Breast epithelium (tissue), 3 donors: ENCODE data around the gene DAB1.

Experiments used
- POLR2AphosphoS5 ChIP-seq, 3 donors: sonication (generic); formaldehyde crosslinking; IDR thresholded peaks; one replicate each; pipeline ENCODE4 v1.6.1; 2017; ENCODE audit warnings: antibody characterized with exemption in 3 of 3
- TF ChIP-seq, protein P1 (sequence below), 3 donors: fragments of 450-650 bp; IDR thresholded peaks; one replicate each; pipeline ENCODE4 v1.5.1; 2016 to 2017; ENCODE audit warnings: antibody characterized with exemption in 3 of 3, mild to moderate bottlenecking in 3 of 3, moderate library complexity in 3 of 3

DNA sequence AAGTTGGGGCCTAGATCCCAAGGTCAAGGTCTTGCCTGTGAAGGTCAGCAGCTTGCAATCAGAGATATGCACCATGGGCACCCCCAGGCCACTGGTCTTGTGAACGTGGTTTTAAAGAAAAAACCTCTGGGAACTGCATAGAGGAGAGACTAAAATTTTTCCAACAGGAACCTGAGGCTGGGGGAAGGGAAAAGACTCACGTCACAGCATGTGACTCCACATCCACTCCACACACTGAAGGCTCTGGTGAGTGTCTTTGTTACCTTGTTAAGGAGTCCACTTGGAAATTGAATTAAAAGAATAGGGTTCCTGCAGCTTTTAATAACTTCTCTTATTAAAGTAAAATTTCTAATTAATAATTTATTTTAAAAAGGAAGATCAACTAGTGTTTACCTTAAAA, 224.9 kb downstream of the DAB1 start:
- TF ChIP-seq, protein P1, sequence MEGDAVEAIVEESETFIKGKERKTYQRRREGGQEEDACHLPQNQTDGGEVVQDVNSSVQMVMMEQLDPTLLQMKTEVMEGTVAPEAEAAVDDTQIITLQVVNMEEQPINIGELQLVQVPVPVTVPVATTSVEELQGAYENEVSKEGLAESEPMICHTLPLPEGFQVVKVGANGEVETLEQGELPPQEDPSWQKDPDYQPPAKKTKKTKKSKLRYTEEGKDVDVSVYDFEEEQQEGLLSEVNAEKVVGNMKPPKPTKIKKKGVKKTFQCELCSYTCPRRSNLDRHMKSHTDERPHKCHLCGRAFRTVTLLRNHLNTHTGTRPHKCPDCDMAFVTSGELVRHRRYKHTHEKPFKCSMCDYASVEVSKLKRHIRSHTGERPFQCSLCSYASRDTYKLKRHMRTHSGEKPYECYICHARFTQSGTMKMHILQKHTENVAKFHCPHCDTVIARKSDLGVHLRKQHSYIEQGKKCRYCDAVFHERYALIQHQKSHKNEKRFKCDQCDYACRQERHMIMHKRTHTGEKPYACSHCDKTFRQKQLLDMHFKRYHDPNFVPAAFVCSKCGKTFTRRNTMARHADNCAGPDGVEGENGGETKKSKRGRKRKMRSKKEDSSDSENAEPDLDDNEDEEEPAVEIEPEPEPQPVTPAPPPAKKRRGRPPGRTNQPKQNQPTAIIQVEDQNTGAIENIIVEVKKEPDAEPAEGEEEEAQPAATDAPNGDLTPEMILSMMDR (IDR thresholded peaks at IDR 0.05), result no peak
- TF ChIP-seq POLR2AphosphoS5 (IDR thresholded peaks at IDR 0.05), result no peak
